GM21737 (cell line): ENCODE results near the gene SSH2.
"Not testable (repeated sequence)": the region's sequence is repeated elsewhere in the genome, so short reads cannot be mapped to it uniquely, and the experiment has no call there.

Experiments used
- ATAC-seq: cut with Tn5 transposase; IDR thresholded peaks from one replicate; pipeline ENCODE4 v1.9.1; 2021; ENCODE audit warnings: mild to moderate bottlenecking, moderate library complexity; ENCODE audit not compliant: unreplicated experiment

SSH2 gene

GRCh38 chr17:29874931-29875596 lies 55.0 kb downstream of the SSH2 start:
- ATAC-seq = no peak

GRCh38 chr17:29874358-29874757 lies 55.7 kb downstream of the SSH2 start:
- ATAC-seq = not testable (repeated sequence)

GRCh38 chr17:29873476-29873875 lies 56.6 kb downstream of the SSH2 start:
- ATAC-seq = no peak

- ATAC-seq = no peak
Observed at GRCh38 chr17:29870836-29871465, 59.1 kb downstream of the SSH2 start.

DNA sequence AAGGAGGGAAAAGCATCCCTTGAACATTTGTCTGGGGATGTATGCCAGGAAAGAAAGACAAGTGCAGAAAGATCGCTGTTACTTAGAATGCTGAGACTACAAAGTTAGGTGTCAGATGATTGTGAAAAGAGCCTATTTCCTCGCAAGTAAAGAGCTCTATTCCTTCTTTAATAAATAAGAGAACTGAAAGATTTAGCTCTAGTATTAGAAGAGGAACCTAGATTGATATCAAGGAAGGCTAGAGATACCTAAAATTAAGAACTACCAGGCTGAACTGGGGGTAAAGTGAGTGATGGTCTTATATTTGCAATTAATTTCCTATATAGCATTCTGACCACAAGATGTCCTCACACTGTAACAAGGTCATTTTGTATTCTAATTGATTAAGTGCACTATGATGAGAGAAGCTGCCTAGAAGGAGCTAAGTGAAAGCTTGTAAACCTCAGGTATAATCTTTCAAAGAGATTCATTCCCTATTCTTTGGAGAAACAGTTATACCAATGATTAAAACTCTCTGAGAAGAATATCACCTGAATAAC lies 62.3 kb downstream of the SSH2 start:
- ATAC-seq = no peak

- ATAC-seq = no peak
Observed at GRCh38 chr17:29866746-29867404, 63.2 kb downstream of the SSH2 start.

DNA sequence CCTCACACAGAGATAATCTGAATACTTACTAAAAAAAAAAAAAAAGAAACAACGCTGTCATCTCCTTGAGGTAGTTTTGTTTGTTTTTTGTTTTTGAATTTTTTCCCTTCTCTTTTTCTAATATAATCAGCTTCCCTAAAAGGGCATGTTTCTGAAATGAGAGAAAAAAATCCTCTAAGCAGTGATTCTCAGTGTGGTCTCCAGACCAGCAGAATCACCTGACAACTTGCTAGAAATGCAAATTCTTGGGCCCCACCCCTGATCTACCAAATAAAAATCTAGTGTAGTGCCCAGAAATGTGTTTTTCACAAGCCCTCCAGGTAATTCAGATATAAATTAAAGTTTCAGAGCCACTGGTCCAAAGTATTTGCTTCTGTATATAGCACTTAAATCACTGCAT lies 65.4 kb downstream of the SSH2 start:
- ATAC-seq = no peak

DNA sequence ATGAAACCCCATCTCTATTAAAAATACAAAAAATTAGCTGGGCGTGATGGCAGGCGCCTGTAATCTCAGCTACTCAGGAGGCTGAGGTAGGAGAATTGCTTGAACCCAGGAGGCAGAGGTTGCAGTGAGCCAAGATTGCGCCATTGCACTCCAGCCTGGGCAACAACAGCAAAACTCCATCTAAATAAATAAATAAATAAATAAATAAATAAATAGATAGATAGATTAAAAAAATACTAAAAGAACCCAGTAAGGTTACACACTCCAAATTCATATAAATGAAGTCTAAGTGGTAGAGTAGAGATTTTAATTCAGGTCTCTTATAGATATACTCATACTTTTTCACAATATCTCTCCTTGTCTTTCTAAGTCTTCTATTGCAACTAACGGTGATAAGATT lies 65.9 kb downstream of the SSH2 start:
- not testable (repeated sequence) for ATAC-seq

DNA sequence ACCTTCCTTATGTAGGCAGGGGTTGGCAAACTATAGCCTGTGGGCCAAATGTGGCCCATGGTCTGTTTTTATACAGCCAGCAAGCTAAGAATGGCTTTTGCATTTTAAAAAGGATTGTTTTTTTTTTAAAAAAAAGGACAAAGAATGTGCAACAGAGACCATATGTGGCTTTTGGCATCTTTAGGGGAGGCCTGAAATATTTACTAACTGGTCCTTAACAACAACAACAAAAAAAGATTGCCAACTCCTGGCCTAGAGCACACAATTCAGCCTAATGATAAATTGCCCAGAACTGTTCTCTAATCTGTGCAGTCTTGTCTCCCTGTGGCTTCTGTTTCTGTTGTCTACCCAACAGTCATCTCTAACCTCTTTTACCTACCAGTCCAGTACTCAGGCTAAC lies 67.1 kb downstream of the SSH2 start:
- ATAC-seq = no peak

- no peak for ATAC-seq
Observed at GRCh38 chr17:29862127-29862526, 67.9 kb downstream of the SSH2 start.

DNA sequence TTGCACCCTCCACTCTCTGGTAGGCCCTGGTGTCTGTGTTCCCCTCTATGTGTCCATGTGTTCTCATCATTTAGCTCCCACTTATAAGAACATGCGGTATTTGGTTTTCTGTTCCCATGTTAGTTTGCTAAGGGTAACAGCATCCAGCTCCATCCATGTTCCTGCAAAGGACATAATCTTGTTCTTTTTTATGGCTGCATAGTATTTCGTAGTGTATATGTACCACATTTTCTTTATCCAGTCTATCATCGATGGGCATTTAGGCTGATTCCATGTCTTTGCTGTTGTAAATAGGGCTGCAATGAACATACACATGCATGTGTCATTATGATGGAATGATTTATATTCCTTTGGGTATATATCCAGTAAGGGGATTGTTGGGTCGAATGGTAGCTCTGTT lies 70.6 kb downstream of the SSH2 start:
- not testable (repeated sequence) for ATAC-seq

GRCh38 chr17:29857823-29858222 lies 72.2 kb downstream of the SSH2 start:
- ATAC-seq = no peak

DNA sequence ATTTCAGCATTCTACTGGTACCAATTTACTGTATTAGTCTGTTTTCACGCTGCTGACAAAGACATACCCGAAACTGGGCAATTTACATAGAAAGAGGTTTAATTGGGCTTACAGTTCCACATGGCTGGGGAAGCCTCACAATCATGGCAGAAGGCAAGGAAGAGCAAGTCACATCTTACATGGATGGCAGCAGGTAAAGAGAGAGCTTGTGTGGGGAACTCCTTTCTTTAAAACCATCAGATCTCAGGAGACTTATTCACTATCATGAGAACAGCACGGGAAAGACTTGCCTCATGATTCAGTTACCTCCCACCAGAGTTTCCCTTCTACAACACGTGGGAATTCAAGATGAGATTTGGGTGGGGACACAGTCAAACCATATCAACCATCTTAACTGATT lies 72.9 kb downstream of the SSH2 start:
- ATAC-seq = not testable (repeated sequence)

- no peak for ATAC-seq
Observed at GRCh38 chr17:29855686-29856085, 74.3 kb downstream of the SSH2 start.

- no peak for ATAC-seq
Observed at GRCh38 chr17:29848737-29849136, 81.3 kb downstream of the SSH2 start.

GRCh38 chr17:29847527-29848400 lies 82.3 kb downstream of the SSH2 start:
- ATAC-seq = no peak

DNA sequence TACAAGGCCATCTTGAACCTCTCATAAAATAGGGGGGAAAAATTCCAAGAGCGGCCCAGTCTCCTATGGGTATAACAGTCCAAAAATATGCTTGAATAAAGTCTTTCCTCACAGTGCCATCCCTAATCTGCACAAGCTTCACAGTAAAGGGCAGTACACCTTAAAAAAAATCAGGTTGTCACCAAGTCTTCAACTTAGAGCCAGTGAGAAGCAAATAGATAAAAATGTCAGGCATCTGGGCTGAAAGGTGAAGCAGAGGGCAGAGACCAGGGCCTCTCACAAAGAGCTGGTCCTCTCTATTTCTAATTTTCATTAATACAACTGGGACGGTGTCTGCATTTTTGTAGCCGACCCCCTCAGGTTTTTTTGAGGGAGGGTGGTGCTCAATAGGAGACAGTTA lies 82.9 kb downstream of the SSH2 start:
- no peak for ATAC-seq

DNA sequence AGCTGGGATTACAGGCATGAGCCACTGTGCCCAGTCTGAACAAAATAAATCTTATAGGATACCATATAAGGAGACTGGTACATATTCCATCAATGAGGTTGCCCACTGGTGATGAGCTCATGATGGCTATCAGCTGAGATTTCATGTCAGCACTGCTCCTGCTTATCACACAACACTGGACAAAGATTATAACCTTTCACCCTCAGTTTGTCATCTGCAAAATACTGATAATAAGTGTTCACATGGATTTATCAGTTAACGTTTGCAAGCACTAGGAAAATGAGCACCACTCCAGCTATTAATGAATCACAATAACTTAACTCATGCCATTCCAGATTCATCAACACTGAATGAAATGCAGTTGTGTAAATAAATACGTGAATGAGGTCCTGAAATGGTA lies 83.7 kb downstream of the SSH2 start:
- no peak for ATAC-seq

DNA sequence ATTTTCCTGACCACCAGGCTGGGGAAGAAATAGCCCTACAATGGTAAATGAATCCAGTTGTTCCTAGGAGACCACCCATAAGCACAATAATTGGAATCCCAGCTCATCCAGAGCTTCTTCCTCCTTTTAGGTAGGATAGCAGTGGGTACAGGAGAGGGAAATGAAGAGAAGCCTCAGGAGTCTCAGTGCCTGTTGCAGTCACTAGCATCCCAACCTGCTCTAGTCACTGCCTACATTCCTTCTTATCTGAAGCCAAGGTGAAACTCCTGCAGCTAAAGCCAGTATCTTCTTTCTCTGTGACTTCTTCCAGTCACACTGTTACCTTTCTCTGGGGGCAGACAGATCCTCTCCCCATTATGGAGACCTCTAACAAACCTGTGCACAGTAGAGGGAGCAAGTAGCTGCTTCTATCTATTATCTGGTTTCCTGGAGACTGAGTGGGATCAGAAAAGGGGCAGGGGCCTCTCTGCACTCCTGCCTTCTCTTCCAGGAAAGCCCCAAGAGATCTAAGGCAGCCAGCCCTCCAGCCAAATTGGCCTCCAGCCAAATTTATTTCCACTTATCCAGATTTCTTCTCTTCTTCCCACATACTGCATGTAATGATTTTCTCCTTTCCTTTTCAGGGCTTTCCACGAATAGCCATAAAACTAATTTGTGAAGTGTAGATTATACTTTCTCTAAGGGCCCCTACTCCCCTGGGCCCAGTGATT lies 85.5 kb downstream of the SSH2 start:
- ATAC-seq = no peak

GRCh38 chr17:29840884-29841283 lies 89.1 kb downstream of the SSH2 start:
- ATAC-seq = no peak
